Panc1 (cell line): ENCODE measurements around the gene VPS13A.

Experiments used
- POLR2AphosphoS5 ChIP-seq: IDR thresholded peaks from 2 replicates; pipeline ENCODE4 v1.6.1; 2012; ENCODE audit warnings: mild to moderate bottlenecking, low read depth, low read length, moderate library complexity
- TF ChIP-seq, protein P1 (sequence below): fragments of 450-650 bp; IDR thresholded peaks from 2 replicates; pipeline ENCODE4 v1.5.1; 2017; ENCODE audit warnings: mild to moderate bottlenecking
- TF ChIP-seq, protein P2 (sequence below), 2 experiments: IDR thresholded peaks; 2 replicates each; pipeline ENCODE4 v1.6.1; 2011 to 2012; ENCODE audit warnings: low read depth in 2 of 2, control low read depth in 1 of 2, low read length in 1 of 2, mild to moderate bottlenecking in 1 of 2, moderate library complexity in 1 of 2; ENCODE audit not compliant: insufficient read depth in 1 of 2

DNA sequence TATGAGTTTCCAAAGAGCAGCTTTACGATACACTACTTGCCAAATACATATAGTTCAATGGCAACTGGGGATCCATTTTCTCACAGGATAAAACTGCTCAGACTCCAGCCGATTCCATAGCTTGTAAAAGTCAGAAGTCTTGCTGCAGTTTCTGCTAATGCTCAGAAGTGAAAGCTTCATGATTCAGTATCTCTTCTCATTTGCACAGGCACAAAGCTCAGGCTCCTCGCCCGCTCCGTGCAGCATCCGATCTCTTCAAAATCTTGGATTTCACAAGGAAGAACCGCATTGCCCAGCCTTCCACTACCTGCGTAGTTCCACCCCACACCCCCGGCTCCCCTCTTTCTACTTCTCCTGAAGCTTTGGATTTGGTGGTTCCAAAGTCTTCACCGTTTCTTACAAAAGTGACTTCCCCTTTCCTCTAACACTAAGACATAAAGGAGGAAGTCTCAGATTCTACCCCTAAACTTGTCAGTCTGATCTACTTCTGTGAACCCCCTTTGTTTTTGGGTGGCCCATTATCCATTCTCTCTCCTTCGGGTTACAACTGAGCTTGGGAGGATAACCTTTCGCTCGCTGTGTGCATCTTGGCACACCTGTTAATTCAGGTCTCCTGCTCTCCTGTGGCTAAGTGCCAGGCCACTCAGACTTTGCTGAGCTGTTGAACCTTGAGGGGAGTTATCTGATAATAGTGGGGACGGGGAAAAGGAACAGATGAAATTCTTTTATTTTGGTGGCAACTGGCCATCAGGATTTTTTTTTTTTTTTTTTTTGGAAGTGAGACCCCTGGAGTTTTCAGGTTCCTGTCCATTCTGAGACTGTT is 276.7 kb downstream of the VPS13A start:
- TF ChIP-seq, protein P1, sequence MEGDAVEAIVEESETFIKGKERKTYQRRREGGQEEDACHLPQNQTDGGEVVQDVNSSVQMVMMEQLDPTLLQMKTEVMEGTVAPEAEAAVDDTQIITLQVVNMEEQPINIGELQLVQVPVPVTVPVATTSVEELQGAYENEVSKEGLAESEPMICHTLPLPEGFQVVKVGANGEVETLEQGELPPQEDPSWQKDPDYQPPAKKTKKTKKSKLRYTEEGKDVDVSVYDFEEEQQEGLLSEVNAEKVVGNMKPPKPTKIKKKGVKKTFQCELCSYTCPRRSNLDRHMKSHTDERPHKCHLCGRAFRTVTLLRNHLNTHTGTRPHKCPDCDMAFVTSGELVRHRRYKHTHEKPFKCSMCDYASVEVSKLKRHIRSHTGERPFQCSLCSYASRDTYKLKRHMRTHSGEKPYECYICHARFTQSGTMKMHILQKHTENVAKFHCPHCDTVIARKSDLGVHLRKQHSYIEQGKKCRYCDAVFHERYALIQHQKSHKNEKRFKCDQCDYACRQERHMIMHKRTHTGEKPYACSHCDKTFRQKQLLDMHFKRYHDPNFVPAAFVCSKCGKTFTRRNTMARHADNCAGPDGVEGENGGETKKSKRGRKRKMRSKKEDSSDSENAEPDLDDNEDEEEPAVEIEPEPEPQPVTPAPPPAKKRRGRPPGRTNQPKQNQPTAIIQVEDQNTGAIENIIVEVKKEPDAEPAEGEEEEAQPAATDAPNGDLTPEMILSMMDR: no peak
- no peak for TF ChIP-seq POLR2AphosphoS5
- TF ChIP-seq, protein P2, sequence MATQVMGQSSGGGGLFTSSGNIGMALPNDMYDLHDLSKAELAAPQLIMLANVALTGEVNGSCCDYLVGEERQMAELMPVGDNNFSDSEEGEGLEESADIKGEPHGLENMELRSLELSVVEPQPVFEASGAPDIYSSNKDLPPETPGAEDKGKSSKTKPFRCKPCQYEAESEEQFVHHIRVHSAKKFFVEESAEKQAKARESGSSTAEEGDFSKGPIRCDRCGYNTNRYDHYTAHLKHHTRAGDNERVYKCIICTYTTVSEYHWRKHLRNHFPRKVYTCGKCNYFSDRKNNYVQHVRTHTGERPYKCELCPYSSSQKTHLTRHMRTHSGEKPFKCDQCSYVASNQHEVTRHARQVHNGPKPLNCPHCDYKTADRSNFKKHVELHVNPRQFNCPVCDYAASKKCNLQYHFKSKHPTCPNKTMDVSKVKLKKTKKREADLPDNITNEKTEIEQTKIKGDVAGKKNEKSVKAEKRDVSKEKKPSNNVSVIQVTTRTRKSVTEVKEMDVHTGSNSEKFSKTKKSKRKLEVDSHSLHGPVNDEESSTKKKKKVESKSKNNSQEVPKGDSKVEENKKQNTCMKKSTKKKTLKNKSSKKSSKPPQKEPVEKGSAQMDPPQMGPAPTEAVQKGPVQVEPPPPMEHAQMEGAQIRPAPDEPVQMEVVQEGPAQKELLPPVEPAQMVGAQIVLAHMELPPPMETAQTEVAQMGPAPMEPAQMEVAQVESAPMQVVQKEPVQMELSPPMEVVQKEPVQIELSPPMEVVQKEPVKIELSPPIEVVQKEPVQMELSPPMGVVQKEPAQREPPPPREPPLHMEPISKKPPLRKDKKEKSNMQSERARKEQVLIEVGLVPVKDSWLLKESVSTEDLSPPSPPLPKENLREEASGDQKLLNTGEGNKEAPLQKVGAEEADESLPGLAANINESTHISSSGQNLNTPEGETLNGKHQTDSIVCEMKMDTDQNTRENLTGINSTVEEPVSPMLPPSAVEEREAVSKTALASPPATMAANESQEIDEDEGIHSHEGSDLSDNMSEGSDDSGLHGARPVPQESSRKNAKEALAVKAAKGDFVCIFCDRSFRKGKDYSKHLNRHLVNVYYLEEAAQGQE (IDR thresholded peaks at IDR 0.05; ENCODE audit: insufficient read depth in 1 of 2, low read depth in 2 of 2, low read length in 1 of 2): no peak
